ENCODE data around the gene TMED7.

- TF ChIP-seq POLR2A (IDR thresholded peaks at IDR 0.05; ENCODE audit: low read depth, low read length) (no peak), POLR2AphosphoS5 (IDR thresholded peaks at IDR 0.05; ENCODE audit: low read depth, low read length) (no peak), TAF1 (IDR thresholded peaks at IDR 0.05; ENCODE audit: borderline replicate concordance, low read depth, low read length) (no peak)
Observed at GRCh38 chr5:115616472-115616871, 9.4 kb downstream of the TMED7 start.
